ES-I3 (cell line): Measurements from ENCODE around the gene CFAP97D2.

ENCODE experiments used
- H3K36me3 ChIP-seq: 2 replicates; pipeline ENCODE4 v1.6.1; 2013; ENCODE audit warnings: mild to moderate bottlenecking, low read length, control low read depth, moderate library complexity; ENCODE audit not compliant: insufficient read depth
- H3K4me1 ChIP-seq: 2 replicates; pipeline ENCODE4 v1.6.1; 2013; ENCODE audit warnings: mild to moderate bottlenecking, control low read depth, low read length; ENCODE audit not compliant: insufficient read depth
- H3K9ac ChIP-seq: 2 replicates; pipeline ENCODE4 v1.6.1; 2013; ENCODE audit warnings: low read depth, mild to moderate bottlenecking, low read length, moderate library complexity
- H3K9me3 ChIP-seq: 2 replicates; pipeline ENCODE4 v1.6.1; 2013; ENCODE audit warnings: mild to moderate bottlenecking, low read length, moderate library complexity; ENCODE audit not compliant: control insufficient read depth, insufficient read depth

CFAP97D2 gene

DNA sequence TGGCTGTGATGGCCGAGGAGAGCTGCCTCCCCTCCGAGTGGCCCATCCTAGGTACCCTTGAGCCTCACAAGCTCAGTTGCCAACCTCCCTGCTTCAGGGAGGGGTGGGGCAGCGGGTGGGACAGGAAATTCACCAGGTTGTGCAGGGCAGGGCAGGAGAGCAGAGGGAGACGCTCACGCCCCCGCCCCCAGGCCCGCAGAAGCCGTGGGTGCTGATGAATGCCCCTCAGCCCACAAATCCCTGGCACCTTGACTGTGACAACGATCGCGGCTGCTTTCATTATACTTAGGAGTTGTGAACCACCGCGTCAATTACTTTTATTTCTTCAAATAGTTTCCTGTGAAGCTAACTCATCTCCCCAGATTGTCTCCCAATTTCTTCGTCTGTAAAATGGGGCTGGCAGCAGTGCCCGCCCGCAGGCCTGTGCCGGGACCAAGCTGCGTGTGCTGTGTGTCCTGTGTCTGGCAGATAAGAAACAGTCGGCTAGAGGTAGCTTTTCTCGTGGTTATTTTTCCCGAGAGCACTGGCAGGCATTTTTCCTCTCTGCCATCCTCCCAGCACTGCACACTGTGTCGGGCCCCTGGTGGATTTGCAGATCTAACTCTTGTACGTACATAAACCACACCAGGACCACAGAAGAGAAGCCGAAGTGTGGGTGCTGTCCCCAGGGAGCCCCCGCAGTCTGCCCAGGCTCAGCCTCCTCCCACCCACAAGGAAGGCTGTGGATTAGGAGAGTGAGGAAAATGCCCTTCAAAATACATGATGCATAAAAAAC, 38.7 kb upstream of the CFAP97D2 start:
- Histone ChIP-seq H3K36me3 (no peaks in the 10 kb centered on the region), H3K9me3 (no peaks in the 10 kb centered on the region), H3K4me1 (peaks cover 8% of the 10 kb centered on the region), H3K9ac (no peak overlapping the region)

DNA sequence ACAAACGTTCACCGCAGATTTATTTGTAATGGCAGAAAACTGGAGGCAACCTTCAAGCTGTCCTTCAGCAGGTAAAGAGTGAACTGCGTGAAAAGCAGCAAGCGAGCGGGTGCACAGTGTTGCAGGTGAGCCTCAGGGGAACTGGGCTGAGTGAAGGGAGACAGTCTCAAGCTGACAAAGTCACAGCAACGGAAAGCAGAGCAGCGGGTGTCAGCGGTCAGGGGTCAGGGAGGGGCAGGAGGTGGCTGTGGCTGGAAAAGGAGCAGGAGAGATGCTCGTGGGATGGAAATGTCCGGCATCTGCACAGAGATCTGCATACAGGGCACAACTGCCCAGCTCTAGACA, 38.2 kb upstream of the CFAP97D2 start:
- peaks cover 8% of the 10 kb centered on the region for H3K4me1 ChIP-seq
- no peaks in the 10 kb centered on the region for H3K36me3 ChIP-seq
- no peaks in the 10 kb centered on the region for H3K9me3 ChIP-seq
- no peak overlapping the region for H3K9ac ChIP-seq

- peaks cover 8% of the 10 kb centered on the region for H3K4me1 ChIP-seq
- no peak overlapping the region for H3K9ac ChIP-seq
- H3K9me3 ChIP-seq = no peaks in the 10 kb centered on the region
- H3K36me3 ChIP-seq = no peaks in the 10 kb centered on the region
These were observed 37.6 kb upstream of the CFAP97D2 start for GRCh38 chr13:114141261-114141996.

DNA sequence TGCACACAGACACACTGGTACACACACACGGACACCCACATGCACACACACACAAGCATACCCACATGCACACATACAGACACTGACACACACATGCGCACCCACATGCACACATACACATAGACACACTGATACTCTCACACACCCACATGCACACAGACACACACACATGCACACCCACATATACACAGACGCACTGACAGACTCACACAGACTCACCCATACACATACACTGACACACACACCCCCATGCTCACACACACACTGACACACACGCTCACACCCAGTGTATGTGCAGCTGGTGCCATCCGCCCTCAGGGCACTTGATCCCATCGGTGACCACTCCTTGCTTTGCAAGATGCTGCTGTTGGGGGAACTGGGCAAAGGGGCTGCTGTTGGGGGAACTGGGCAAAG, 36.9 kb upstream of the CFAP97D2 start:
- no peaks in the 10 kb centered on the region for H3K36me3 ChIP-seq
- H3K4me1 ChIP-seq = peaks cover 8% of the 10 kb centered on the region
- no peaks in the 10 kb centered on the region for H3K9me3 ChIP-seq
- no peak overlapping the region for H3K9ac ChIP-seq

- no peaks in the 10 kb centered on the region for H3K9me3 ChIP-seq
- H3K36me3 ChIP-seq = no peaks in the 10 kb centered on the region
- H3K4me1 ChIP-seq = peaks cover 8% of the 10 kb centered on the region
- no peak overlapping the region for H3K9ac ChIP-seq
These were observed 36.2 kb upstream of the CFAP97D2 start for GRCh38 chr13:114142640-114143490.

DNA sequence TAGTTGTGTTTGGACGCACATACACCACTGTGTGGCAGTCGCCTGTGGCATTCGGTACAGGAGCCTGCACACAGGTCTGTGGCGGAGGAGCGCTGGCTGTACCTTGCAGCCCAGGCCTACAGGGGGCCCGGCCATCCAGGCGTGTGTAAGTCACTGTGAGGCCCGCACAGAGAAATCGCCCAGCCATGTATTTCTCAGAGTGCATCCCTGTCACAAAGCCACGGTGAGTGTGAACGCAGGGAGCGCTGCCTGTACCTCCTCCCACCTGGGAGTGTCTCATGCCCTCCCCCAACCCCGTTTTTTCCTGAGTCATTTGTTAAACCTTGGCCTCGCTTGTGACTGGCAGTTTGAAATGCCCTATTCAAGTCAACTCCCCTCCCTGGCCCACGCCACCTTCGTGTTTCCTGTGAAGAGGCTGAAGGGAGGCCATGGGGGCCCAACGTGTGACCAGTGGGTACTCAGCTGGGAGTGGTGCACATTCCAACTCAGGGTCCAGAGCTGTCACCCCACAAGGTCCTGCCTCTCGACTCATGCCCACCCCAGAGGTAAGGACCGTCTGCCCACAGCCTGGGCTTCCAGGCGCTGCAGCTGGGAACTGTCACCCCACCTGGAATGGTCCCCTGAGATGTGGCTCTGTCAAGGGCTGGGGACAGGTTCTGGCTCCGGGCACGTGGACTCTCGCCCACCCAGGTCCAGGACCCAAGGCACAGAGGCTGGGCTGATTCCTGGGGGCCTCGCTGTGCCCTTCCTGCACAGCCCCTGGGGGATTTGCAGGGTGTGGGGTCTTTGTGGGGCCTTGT, 35.1 kb upstream of the CFAP97D2 start:
- Histone ChIP-seq H3K9ac (no peak overlapping the region), H3K36me3 (no peaks in the 10 kb centered on the region), H3K4me1 (peaks cover 8% of the 10 kb centered on the region), H3K9me3 (no peaks in the 10 kb centered on the region)

DNA sequence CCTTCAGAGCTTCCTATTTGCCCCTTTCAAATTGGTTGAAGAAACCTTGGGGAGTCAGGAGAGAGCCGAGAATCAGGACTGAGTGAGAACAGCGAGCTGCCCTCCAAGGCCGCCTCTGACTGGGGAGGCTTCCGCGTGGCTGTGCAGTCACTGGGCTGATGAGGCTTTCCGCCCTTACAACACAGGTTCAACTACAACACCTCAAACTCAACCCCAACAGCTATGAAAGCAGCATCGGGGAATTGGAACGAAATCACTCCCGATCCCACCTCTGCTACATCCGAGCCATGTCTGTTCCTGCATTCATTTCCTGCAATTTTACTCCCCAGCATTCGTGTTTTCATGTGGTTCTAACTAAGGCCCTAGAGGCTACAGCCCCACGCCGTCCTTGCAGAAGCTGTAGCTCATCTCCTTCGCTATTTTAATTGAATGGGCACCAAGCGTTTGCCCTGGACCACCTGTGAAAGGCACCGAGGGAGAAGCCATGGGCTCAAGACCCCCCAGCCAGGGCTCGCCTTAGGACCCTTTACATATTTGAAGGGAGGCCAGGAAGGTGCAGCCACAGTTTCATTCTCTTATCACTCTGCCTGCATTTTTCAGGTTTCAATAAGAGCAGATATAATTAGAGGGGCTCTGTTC, 34.3 kb upstream of the CFAP97D2 start:
- Histone ChIP-seq H3K9me3 (no peaks in the 10 kb centered on the region), H3K36me3 (no peaks in the 10 kb centered on the region), H3K9ac (no peak overlapping the region), H3K4me1 (peaks cover 8% of the 10 kb centered on the region)

GRCh38 chr13:114145256-114145655, 33.8 kb upstream of the CFAP97D2 start:
- H3K36me3 ChIP-seq = no peaks in the 10 kb centered on the region
- no peaks in the 10 kb centered on the region for H3K9me3 ChIP-seq
- H3K4me1 ChIP-seq = peaks cover 8% of the 10 kb centered on the region
- H3K9ac ChIP-seq = no peak overlapping the region

GRCh38 chr13:114145722-114146121, 33.3 kb upstream of the CFAP97D2 start:
- Histone ChIP-seq H3K4me1 (peaks cover 8% of the 10 kb centered on the region), H3K9ac (no peak overlapping the region), H3K36me3 (no peaks in the 10 kb centered on the region), H3K9me3 (no peaks in the 10 kb centered on the region)

GRCh38 chr13:114146173-114146572, 32.9 kb upstream of the CFAP97D2 start:
- Histone ChIP-seq H3K4me1 (peaks cover 8% of the 10 kb centered on the region), H3K9ac (no peak overlapping the region)

GRCh38 chr13:114146629-114147028, 32.4 kb upstream of the CFAP97D2 start:
- H3K9ac ChIP-seq = no peak overlapping the region
- peaks cover 8% of the 10 kb centered on the region for H3K4me1 ChIP-seq
- no peaks in the 10 kb centered on the region for H3K9me3 ChIP-seq
- no peaks in the 10 kb centered on the region for H3K36me3 ChIP-seq

More at GRCh38 chr13:114146173-114146572, 32.9 kb upstream of the CFAP97D2 start:
- Histone ChIP-seq H3K9me3 (no peaks in the 10 kb centered on the region), H3K36me3 (no peaks in the 10 kb centered on the region)

- Histone ChIP-seq H3K4me1 (peaks cover 3% of the 10 kb centered on the region; the same call in 1 of the 2 replicates), H3K9ac (no peak overlapping the region)
These were observed 31.1 kb upstream of the CFAP97D2 start for GRCh38 chr13:114147803-114148520.

GRCh38 chr13:114148521-114148855, 30.6 kb upstream of the CFAP97D2 start:
- Histone ChIP-seq H3K36me3 (no peaks in the 10 kb centered on the region), H3K4me1 (peaks cover 3% of the 10 kb centered on the region; the same call in 1 of the 2 replicates), H3K9ac (no peak overlapping the region), H3K9me3 (no peaks in the 10 kb centered on the region)

More at GRCh38 chr13:114147803-114148520, 31.1 kb upstream of the CFAP97D2 start:
- no peaks in the 10 kb centered on the region for H3K36me3 ChIP-seq
- H3K9me3 ChIP-seq = no peaks in the 10 kb centered on the region
